GM10266 (cell line): ENCODE results near the gene CCDC183.

Experiments
- DNase-seq: peaks from one replicate; pipeline ENCODE4 v3.0.0; 2012; ENCODE audit errors: extremely low spot score
- TF ChIP-seq, protein P1 (sequence below): IDR thresholded peaks from 2 replicates; pipeline ENCODE4 v1.5.1; 2012; ENCODE audit warnings: mild to moderate bottlenecking, low read depth; ENCODE audit not compliant: control insufficient read depth, insufficient read depth; ENCODE audit errors: missing control alignments

Gene CCDC183

DNA sequence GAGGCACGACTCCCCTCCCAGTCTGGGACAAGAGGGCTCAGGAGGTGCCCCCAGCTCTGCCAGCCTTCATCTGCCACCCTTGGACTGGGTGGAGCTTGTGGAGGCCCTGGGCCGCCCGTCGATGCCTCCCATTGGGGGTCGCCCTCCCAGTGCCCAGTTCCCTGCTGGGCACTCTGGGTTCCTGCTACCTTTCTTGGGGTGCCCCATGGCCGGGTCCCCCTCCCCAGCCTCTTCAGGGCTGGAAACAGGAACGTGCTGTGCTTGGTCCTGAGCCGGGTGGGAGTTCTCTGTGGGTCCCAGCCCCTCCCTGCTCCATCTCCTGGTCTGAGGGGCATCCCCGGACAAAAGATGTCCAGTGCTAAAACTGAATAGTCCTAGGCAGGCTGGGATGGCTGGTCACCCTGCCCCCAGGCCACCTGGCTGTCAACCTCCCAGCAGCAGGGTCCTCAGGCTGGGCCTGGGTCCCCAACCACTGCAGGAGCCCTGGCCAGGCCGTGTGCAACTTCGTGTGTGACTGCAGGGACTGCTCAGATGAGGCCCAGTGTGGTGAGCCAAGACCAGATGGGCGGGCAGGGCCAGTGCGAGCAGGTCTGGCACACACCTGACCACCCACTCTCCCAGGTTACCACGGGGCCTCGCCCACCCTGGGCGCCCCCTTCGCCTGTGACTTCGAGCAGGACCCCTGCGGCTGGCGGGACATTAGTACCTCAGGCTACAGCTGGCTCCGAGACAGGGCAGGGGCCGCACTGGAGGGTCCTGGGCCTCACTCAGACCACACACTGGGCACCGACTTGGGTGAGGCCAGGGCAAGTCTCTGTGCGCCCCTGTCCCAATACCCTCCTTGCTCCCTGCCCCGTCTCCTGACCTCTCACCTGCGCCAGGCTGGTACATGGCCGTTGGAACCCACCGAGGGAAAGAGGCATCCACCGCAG is 56.8 kb downstream of the CCDC183 start:
- TF ChIP-seq, protein P1, sequence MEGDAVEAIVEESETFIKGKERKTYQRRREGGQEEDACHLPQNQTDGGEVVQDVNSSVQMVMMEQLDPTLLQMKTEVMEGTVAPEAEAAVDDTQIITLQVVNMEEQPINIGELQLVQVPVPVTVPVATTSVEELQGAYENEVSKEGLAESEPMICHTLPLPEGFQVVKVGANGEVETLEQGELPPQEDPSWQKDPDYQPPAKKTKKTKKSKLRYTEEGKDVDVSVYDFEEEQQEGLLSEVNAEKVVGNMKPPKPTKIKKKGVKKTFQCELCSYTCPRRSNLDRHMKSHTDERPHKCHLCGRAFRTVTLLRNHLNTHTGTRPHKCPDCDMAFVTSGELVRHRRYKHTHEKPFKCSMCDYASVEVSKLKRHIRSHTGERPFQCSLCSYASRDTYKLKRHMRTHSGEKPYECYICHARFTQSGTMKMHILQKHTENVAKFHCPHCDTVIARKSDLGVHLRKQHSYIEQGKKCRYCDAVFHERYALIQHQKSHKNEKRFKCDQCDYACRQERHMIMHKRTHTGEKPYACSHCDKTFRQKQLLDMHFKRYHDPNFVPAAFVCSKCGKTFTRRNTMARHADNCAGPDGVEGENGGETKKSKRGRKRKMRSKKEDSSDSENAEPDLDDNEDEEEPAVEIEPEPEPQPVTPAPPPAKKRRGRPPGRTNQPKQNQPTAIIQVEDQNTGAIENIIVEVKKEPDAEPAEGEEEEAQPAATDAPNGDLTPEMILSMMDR: no peak
- DNase-seq: no peak

DNA sequence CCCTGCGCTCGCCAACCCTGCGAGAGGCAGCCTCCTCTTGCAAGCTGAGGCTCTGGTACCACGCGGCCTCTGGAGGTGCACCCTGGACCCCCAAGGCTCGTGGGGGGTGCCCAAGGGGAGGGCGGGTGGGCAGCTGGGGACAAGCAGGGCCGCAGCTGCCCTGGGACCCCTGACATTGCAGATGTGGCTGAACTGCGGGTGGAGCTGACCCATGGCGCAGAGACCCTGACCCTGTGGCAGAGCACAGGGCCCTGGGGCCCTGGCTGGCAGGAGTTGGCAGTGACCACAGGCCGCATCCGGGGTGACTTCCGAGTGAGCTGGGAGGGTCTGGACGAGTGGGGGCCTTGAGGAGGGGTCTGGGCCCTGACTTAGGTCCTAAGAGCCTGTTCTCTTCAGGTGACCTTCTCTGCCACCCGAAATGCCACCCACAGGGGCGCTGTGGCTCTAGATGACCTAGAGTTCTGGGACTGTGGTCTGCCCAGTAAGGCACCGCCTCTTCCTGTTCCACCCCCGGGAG is 57.5 kb downstream of the CCDC183 start:
- TF ChIP-seq, protein P1: no peak

DNA sequence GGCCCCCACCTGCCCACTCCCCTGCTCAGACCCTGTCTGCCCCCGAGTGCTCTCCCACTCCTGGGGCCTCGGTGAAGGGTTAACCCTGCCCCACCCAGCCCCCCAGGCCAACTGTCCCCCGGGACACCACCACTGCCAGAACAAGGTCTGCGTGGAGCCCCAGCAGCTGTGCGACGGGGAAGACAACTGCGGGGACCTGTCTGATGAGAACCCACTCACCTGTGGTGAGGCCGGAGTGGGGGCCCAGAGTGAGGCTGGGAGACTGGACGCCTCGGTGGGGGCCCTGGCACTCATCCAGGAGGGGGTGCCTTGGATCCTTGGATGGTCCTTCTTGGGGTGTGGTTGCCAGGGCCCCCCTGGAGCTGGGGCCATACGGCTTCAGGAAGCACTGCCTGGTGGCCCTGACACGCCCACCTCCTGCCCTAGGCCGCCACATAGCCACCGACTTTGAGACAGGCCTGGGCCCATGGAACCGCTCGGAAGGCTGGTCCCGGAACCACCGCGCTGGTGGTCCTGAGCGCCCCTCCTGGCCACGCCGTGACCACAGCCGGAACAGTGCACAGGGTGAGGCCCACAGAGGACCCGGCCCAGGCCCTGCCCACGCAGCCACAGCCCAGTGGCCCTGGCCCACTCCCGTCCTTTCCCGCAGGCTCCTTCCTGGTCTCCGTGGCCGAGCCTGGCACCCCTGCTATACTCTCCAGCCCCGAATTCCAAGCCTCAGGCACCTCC is 58.1 kb downstream of the CCDC183 start:
- TF ChIP-seq, protein P1: no peak
- DNase-seq: no peak

More for the DNA sequence above, 57.5 kb downstream of the CCDC183 start:
- no peak for DNase-seq

DNA sequence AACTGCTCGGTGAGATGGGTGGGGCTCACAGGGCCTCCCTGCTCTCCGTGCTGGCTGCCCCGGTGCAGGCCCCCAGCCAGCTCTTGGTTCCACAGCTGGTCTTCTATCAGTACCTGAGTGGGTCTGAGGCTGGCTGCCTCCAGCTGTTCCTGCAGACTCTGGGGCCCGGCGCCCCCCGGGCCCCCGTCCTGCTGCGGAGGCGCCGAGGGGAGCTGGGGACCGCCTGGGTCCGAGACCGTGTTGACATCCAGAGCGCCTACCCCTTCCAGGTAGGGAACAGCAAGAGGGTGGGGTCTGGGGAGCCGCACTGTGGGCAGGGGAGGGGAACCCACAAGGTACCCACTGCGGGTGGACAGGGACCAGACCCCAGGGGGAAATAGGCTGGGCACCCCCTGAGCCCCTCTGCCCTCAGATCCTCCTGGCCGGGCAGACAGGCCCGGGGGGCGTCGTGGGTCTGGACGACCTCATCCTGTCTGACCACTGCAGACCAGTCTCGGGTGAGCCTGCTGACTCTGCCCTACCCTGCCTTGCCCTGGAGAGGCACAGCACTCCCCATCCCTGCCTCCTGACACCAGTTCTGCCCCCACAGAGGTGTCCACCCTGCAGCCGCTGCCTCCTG is 58.8 kb downstream of the CCDC183 start:
- no peak for DNase-seq

DNA sequence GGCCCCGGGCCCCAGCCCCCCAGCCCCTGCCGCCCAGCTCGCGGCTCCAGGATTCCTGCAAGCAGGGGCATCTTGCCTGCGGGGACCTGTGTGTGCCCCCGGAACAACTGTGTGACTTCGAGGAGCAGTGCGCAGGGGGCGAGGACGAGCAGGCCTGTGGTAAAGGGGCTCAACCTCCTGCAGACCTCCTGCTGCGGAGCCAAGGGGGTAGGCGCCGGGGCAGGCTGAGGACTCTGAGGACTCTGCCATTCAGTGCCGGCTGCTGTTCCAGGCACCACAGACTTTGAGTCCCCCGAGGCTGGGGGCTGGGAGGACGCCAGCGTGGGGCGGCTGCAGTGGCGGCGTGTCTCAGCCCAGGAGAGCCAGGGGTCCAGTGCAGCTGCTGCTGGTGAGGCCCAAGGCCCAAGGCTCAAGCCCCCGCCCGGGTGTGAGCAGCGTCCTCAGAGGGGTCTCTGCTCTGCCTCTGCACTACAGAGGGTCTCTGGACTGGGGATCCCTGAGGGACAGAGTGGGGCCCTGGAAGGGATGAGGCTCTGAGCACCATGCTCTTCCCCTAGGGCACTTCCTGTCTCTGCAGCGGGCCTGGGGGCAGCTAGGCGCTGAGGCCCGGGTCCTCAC is 59.4 kb downstream of the CCDC183 start:
- no peak for DNase-seq
- TF ChIP-seq, protein P1: no peak

More for the DNA sequence above, 58.8 kb downstream of the CCDC183 start:
- TF ChIP-seq, protein P1: no peak

DNA sequence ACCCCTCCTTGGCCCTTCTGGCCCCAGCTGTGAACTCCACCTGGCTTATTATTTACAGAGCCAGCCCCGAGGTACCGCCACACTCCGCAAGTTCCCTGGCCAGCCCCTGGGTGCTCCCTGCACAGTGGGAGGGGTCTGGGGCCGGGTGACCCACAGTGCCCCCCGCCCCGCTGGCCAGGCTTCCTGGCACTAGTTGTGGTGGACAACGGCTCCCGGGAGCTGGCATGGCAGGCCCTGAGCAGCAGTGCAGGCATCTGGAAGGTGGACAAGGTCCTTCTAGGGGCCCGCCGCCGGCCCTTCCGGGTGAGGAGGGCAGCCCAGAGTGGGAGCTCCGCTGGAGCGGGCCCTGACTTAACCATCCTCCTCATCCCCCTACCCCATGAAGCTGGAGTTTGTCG is 59.9 kb downstream of the CCDC183 start:
- DNase-seq: no peak
- TF ChIP-seq, protein P1: no peak
